Measurements from ENCODE around the gene FOXN3.
A peak's percentile ranks its signal among the peaks of the same experiment; 100 is the strongest.

The FOXN3 gene, protein sequence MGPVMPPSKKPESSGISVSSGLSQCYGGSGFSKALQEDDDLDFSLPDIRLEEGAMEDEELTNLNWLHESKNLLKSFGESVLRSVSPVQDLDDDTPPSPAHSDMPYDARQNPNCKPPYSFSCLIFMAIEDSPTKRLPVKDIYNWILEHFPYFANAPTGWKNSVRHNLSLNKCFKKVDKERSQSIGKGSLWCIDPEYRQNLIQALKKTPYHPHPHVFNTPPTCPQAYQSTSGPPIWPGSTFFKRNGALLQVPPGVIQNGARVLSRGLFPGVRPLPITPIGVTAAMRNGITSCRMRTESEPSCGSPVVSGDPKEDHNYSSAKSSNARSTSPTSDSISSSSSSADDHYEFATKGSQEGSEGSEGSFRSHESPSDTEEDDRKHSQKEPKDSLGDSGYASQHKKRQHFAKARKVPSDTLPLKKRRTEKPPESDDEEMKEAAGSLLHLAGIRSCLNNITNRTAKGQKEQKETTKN

DNA sequence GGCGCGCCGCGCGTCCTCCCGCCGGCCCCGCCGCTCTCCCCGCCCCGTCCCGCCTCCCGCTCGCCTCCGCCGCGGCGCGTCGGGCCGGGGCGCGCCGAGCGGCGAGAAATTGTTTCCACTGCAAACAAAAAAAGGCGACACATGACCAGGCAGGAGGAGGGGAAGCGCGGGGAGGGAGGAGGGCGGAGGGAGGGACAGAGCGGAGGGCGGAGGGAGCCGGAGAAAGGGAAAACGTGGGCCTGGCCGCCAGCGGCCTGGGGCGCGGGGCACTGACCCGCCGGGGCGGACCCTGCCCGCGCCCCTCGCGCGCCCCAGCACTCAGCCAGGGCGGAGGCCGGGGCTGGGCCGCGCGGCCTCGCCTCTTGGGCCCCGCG is at the start of gene FOXN3:
TSS of gene FOXN3 (minus strand) at position 143 of the 374 bp plus-strand sequence. CDS start 4,757 bp downstream, outside the sequence.
- peak; percentile 91 for DNase-seq (ENCODE audit: low read depth)

DNA sequence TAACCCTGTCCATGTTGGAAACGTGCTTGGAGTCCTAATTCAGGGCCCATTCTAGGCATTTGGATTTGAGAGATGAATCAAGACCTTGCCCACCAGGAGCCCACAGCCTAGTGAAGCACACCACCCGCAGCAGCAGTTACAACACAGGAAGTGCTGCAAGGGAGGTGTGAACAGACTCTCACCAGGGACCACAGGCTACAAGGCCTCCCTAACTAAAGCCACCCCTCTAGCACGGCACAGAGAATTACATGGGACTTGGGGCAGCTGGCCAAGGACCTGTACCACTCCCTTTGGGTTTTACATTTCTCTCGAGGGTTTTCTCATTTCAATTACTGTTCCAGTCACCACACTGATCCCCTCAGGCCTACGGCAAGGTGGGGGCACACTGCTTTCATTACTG is 49.5 kb upstream of the FOXN3 start:
- DNase-seq (ENCODE audit: low read depth) = no peak

DNA sequence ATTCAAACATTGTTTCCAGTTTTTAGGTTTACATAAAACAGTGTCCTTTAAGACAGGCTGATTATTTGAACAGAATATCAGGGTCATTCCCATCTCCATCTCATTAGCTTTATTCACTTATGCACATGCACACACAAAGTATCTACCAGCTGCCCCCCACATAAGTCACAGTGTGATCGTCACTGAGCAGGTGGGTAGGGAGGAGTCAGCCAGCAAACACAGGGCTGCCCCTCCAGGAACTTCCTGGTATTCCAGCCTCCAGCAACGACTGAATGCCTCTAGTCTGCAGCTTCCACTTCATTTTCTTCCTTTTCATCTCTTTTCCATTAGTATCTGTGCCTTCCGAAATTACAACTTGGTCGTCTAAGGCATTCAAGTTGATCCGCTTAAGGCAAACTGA is 48.8 kb upstream of the FOXN3 start:
- DNase-seq (ENCODE audit: low read depth) = no peak

DNA sequence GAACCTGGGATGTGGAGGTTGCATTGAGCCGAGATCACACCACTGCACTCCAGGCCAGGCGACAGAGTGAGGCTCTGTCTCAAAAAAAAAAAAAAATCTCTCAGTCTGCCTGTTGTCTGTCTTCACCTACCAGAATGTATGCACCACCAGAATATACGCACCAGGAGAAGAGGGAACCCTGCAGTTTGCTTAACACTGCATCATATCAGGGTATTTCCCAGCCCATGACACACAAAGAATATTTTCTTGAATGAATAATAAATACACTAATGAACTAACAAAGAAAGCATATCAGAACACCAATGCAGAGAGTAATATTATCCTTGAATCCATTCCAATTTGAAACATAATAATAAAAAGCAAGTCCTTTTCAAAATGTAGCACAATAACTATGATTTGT is 44.2 kb upstream of the FOXN3 start:
- DNase-seq (ENCODE audit: low read depth) = no peak

DNA sequence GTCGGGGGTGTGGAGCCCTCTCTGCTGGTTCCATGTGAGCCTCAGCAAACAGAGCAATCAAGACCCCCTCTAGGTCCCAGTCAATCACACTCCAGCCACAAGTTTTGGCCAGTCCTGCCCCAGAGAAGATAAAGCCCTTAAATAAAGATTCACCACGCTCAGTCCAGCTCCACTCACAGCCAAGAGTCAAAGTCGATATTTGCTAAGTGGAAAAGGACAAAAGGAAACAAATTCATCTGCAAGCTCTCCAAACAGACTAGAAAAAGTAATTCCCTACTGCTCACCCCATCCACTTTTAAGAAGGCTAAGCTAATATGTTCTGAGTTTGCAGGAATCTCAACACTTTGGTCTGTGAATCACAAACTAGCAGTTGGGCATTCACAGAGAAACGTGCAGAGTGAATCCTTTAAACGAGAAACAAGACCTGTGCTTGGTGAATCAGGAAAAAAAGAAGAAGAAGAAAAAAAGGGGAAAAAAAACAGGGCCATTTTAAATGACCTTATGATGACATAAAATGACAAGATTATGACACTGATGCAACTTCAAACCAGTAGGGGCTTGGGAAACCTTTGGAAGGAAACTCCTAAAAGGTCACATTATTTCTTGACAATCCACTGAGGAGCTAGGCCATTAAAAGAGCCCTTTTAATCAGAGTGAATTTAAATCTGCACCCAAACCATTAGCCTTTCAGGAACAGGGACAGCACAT is 41.8 kb upstream of the FOXN3 start:
- DNase-seq (ENCODE audit: low read depth) = no peak

DNA sequence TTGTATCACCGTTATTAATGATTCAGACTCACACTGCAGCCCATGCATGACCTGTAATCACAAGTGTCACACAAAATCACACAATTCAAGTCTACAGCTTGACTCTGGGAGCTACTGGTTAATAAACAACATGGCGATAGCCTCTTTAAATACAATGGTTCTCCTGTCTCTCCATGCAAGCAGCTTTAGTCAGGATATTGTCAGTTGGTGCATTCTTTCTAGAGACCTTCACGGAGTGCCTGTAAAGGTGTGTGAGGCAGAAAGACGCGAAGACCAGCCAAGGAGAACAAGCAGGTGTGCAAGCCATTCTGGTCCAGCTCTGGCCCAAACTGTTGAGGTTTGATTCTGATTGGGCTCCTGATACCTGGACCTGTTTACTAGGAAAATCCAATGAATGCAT is 40.0 kb upstream of the FOXN3 start:
- DNase-seq (ENCODE audit: low read depth) = no peak

DNA sequence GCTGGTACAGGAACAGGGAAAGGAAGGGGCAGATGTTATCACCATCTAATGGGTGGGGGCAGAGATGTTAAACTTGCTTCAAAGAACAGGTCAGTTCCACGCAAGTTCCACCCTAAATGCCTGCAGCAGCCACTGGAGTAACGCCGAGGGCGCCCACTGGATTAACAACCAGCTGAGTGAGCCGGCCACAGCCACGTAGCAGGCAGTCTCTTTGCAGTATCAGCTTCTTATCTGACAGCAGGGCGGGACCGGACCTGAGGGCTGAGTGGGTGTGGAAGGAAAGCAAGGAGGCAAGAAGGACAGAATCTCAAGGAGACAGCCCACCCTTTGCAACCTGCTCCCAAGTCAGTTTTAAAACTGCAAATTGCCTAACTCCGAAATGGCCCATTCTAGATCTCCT is 38.4 kb upstream of the FOXN3 start:
- no peak for DNase-seq (ENCODE audit: low read depth)

DNA sequence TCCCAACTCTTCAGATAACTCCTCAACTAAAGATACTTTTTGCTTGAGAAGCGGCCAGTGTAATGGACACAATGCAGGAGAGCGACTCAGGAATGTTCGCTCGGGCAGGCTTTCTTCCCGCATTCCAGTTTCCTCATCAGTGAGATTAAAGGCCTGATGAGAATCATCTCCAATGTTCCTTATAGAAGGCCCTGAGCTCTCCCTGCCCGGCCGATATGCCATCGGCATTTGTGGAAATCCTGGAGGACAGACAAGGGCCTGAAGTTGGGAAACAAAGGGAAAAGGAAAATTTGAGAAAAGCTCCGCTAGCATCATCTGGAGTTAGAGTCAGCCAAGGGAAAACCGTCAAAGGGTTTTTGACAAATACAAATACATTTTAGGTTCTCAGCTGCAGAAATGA is 38.0 kb upstream of the FOXN3 start:
- no peak for DNase-seq (ENCODE audit: low read depth)

DNA sequence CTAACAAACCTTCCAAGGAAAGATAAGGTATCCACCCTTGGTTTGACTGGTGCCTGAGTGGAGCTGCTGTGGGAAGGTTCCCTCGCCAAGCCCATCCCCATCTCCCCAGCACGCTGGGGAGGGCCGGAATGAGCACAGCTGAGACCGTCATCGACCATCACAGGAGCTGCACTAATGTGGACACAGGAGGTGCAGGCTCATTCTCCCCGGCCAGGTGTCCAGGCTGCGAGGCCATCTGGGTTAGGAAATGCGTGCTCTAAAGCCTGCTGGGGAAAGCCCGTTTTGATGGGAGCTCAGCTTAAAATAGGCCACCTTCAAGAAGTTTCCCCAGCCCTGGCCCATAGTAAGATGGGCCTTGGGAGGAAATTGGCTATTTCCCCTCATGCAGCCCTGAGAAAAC is 35.2 kb upstream of the FOXN3 start:
- no peak for DNase-seq (ENCODE audit: low read depth)

DNA sequence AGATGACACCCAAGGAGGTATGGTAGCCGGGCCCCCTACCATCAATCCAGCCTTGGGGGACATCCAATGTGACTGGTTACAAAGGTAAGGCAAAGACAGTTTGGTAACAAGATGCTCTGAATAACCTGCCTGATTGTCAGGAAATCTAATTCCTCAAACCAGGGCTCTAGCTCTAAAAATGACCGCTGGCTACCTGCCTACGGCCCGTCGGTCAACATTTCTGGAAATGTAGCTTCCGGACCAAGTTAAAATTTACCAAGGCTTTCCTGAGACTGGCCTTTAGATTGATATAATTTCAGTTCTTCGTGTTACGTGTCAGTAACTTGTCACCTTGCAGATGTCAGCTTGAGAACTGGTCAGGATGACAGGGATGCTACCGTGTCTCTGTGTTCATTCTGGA is 34.2 kb upstream of the FOXN3 start:
- DNase-seq (ENCODE audit: low read depth) = no peak

DNA sequence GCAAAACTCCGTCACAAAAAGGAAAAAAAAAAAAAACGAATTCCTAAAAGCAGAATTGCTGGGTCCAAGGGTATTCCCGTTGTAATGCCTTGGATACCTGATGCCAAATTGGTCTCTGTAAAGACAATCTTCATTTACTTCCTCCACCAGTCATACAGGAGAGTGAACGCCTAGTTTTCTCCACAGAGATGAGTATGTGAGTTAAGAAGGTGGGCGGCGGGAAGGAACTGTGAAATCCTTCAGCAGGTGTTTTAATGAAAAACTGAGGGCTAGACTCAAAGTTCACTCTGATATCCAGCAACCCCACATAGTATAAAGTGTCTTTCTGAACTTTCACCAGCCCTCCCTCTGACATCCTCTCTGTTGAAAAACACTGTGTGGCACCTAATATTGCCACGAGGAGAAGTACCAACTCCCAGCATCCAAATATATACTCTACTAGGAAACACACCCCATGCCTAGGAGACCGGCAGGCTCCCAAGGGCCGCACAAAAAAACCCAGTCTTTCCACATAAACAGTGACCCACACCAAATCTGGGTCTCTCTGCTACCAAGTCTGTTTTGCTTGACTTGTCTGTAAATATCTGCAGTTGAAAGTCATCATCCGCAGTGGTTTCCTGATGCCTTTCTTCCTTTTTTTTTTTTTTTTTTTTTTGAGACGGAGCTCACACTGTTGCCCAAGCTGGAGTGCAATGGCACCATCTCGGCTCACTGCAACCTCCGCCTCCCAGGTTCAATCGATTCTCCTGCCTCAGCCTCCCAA is 30.3 kb upstream of the FOXN3 start:
- DNase-seq (ENCODE audit: low read depth) = no peak

DNA sequence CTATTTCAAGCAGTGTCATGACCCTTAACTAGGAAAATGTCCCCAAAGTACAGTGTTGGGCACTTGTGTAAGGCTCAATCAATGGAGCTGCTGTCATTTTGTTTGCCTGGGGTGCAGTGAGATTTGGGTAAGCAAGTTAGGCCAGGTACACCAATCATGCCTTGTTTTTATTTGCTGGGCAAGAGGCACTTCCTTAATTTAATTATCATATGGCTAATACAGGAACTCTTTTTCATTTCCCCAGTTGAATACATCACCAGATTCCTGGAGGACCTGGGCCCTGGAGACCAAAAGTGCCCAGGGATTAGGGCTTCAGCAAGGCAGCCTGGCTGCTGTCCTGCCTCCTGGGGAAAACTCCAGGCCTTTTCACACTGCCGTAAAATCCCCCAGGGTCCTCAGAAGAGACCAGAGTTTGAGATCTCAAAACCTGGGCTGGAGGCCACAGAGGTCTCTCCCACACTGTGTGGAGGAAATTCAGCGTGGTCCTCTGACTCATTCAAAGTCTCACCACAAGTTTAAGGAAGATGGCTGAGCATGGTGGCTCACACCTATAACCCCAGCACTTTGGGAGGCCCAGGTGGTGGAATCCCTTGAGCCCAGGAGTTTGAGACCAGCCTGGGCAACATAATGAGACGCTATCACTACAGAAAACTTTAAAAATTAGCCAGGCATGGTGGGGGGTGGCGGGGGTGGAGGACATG is 28.4 kb upstream of the FOXN3 start:
- peak; percentile 40 for DNase-seq (ENCODE audit: low read depth)

DNA sequence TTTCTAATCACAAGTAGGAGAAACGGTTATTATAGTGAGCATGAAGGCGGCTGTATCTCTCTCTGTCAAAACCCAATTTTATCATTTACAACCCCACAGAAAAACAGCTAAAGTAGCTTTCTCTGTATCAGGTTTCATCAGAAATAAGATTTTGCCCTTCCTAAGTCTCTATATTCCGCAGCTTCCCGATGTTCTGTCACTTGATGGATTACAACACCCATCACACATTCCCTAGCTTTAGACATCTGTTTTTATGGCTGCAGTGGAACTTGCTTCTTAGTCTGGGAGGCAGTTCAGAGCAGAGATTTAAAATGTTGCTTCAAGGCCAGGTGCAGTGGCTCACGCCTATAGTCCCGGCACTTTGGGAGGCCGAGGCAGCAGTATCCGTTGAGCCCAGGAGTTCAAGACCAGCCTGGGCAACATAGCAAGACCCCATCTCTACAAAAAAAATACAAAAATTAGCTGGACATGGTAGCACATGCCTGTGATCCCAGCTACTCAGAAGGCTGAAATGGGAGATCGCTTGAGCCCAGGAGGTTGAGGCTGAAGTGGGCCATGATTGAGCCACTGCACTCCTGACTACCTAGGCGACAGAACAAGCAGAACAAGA is 27.6 kb upstream of the FOXN3 start:
- peak; percentile 35 for DNase-seq (ENCODE audit: low read depth)

DNA sequence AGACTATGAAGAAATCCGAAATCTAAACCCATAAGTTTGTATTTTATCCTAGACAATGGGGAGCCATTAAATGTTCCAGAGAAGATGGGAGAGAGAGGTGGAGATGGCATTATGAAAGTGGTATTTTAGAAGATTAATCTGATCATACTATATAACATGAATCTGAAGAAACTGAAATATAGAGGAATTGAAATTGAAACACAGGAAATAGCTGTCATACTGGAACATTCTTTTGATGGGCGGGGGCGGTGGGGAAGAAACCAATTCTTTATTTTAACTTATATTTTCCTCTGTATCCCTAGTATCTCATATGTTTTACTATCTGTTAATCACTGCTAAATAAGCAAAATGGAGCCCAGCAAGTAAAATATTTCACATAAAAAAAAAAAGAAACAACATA is 27.0 kb upstream of the FOXN3 start:
- no peak for DNase-seq (ENCODE audit: low read depth)

DNA sequence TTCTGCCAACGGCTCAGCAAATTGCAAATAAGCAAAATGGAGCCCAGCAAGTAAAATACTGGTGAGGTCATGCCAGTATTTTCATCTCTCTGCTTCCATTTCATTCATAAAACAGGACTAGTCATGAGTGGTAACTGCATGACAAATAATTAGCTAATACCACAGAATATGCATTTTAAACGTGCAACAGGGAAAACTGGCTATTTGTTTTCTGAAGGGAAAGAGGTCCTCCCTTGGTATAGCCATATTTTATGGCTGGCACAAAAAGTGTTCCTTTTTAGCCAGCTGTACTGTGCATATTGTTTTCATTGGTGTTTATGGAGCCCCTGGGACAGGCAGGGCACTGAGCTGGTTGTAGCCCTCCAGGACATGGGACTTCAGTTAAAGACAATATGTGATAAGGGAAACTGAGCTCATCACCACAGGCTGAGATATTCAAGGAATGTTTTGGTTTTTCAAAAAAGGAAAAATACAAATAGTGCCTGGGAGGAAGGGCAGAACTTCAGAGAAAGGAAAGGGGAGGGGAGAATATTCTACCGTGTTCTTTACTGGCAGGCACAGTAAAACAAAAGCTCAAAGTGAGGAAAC is 26.1 kb upstream of the FOXN3 start:
- DNase-seq (ENCODE audit: low read depth) = peak; percentile 69

DNA sequence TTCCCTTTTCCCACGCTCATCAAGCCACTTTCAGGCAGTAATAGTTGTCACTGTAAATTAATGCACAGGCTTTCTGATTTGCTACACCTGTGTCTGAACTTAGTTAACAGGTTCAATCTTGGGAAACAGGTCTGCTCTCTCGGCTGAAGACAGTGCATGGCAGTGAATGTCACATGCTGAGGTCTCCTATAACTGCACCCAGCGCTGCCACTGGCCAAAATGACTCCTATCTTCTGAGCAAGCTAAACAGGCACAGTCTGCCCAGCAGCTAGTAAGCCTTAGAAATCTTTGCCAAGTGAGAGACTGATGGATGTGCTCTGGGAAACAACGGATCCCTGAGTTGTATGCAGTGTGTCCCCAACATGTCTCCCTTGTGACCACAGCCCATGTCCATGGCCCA is 25.2 kb upstream of the FOXN3 start:
- no peak for DNase-seq (ENCODE audit: low read depth)

DNA sequence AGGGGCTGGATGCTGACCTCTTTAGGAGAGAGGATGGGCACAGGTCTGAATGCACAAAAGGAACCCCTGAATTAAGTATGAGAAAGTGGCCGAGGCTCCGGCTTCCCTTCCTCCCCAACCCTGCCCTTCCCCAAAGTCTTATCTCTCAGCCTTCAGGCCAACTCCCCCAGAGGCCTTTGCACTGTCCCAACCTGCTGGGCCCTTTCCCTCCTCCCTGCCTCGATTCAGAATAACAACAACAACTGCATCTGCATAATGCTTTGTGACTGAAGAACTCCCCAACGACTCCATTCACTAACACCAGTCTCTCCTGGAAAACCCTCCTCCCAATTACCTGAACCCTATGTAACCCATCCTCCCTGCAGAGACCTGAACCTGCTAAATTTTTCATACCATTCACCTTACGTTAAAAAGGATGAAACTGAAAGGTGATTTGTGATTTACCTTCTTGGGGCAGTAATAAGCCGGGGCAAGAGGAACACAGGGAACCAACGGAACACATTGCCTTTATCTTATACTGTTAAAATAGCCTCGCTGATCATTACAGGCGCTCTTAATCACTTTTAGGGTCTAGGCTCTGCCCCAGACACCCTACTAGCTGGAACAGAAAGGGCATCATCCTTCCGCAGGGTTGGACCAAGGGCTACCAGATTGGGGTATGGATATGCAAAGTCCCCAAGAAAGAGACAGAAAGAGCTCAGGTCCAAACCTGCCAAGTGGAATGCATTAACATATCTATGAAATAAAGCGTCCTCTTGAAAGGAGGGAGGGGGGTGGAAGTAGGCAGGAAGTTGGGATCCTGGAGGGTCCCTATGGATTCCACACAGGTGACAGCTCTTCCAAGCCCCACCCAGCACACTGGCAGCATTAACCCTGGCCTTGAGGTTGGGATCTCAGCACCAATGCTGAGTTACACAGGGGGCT is 24.2 kb upstream of the FOXN3 start:
- no peak for DNase-seq (ENCODE audit: low read depth)

DNA sequence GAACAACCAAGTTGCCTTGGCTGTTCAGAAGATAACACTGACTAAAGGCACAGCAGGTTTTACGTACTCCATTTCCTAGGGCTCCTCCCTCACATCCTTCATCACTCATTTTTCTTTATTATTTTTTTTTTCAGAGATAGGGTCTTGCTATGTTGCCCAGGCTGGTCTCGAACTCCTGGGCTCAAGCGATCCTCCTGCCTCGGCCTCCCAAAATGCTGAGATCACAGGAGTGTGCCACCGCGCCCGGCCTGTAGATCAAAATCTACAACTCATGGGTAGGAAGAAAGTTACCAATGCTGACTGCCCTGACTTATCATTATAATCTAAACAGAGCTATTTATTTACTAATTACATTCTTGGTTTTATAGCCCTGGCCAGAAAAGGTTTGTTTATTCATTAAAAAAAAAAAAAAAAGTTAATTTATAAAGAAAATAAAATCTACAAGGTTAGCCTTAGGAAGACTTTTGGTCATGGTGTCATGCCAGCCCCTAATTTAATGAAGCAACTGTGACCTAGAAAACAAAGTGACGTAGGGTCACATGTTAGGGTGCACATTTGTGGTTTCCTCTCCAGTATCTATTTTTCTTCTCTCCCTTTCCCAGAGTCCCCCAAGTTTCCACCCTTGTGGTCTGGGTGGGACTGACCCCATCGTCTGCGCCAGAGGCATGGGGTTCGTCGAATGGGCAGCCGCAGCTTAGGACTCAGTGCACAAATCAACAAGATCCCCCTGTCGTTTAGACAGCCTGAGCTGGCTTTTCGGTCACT is 19.0 kb upstream of the FOXN3 start:
- no peak for DNase-seq (ENCODE audit: low read depth)

DNA sequence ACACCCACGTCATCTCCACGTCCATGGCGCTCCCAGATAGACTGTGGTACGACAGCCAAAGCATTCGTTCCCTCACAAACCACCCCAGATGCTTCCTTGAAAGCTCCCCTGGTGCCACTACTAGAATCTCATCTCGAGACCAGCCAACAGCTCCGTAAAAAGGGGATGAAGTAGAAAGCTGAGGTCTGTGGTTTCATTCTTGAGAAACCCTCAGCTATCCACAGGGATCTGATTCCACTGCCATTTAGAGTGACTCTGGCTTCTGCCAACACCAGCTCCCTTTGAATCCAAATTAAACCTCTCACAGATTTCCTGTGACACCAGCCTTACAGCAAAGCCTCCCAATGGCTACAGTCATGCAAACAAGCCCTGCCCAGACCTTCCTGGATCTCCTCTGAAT is 18.5 kb upstream of the FOXN3 start:
- DNase-seq (ENCODE audit: low read depth) = peak; percentile 27

DNA sequence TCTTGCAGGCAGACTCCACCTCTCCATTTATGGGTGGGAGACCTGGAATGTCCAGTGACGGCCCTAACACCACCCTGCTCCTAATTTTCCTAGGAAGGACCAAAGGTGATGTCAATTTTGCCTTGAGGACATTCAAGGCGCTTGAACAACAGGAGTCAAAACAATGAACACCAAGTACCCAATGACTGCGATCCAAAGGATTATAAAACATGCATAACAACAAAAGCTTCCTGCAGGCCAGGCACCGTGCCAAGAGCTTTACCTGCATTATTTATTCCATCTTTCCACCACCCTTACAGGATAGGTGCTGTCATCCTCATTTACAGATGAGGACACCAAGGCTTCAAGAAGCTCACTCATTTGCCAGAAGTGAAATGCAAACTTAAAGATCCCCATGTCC is 15.2 kb upstream of the FOXN3 start:
- no peak for DNase-seq (ENCODE audit: low read depth)

Measured in EH (cell line).